ENCODE measurements around the gene POLR1E.

POLR1E gene

DNA sequence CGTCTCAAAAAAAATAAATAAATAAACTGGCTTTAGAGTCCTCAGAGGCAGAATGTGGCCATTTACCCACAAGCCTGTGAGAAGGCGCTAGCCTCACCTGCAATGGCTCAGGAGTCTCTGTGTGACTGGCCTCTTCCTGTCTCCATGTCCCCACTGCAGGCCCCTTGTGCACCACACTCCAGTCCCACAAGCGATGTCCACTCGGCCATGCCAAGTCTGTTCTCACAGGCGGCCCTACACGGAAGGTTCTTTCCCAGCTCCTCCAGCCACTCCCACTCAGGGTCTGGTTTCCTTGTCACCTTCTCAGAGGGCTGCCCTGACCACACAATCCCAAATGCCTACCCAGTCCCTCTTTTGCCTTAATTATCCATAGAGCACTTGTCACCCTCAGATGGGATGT is 38.2 kb downstream of the POLR1E start:
- FAIRE-seq (no peak), DNase-seq (ENCODE audit: insufficient read length, low spot score) (no peak)
- TF ChIP-seq, protein P1, sequence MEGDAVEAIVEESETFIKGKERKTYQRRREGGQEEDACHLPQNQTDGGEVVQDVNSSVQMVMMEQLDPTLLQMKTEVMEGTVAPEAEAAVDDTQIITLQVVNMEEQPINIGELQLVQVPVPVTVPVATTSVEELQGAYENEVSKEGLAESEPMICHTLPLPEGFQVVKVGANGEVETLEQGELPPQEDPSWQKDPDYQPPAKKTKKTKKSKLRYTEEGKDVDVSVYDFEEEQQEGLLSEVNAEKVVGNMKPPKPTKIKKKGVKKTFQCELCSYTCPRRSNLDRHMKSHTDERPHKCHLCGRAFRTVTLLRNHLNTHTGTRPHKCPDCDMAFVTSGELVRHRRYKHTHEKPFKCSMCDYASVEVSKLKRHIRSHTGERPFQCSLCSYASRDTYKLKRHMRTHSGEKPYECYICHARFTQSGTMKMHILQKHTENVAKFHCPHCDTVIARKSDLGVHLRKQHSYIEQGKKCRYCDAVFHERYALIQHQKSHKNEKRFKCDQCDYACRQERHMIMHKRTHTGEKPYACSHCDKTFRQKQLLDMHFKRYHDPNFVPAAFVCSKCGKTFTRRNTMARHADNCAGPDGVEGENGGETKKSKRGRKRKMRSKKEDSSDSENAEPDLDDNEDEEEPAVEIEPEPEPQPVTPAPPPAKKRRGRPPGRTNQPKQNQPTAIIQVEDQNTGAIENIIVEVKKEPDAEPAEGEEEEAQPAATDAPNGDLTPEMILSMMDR (IDR thresholded peaks at IDR 0.05; ENCODE audit: insufficient read depth, missing control alignments): no peak

- TF ChIP-seq, protein P1 (IDR thresholded peaks at IDR 0.05; ENCODE audit: insufficient read depth, missing control alignments): no peak
- FAIRE-seq (no peak), DNase-seq (ENCODE audit: insufficient read length, low spot score) (no peak)
Measured at GRCh38 chr9:37528652-37529471, 43.1 kb downstream of the POLR1E start.

GRCh38 chr9:37531699-37532098 is 46.0 kb downstream of the POLR1E start:
- FAIRE-seq (no peak), DNase-seq (ENCODE audit: insufficient read length, low spot score) (no peak)
- TF ChIP-seq, protein P1 (IDR thresholded peaks at IDR 0.05; ENCODE audit: insufficient read depth, missing control alignments): no peak

- FAIRE-seq: no peak
Measured at GRCh38 chr9:37534412-37534811, 48.7 kb downstream of the POLR1E start.

GRCh38 chr9:37534901-37535300 is 49.2 kb downstream of the POLR1E start:
- peak; percentile 52 for DNase-seq (ENCODE audit: insufficient read length, low spot score)
- TF ChIP-seq, protein P1 (IDR thresholded peaks at IDR 0.05; ENCODE audit: insufficient read depth, missing control alignments): no peak
- FAIRE-seq: no peak

More at GRCh38 chr9:37534412-37534811, 48.7 kb downstream of the POLR1E start:
- DNase-seq (ENCODE audit: insufficient read length, low spot score): no peak
- TF ChIP-seq, protein P1 (IDR thresholded peaks at IDR 0.05; ENCODE audit: insufficient read depth, missing control alignments): no peak

- FAIRE-seq (no peak), DNase-seq (ENCODE audit: insufficient read length, low spot score) (no peak)
- TF ChIP-seq, protein P1 (IDR thresholded peaks at IDR 0.05; ENCODE audit: insufficient read depth, missing control alignments): no peak
Measured at GRCh38 chr9:37538099-37538498, 52.4 kb downstream of the POLR1E start.

- FAIRE-seq: no peak
- DNase-seq (ENCODE audit: insufficient read length, low spot score): no peak
- TF ChIP-seq, protein P1 (IDR thresholded peaks at IDR 0.05; ENCODE audit: insufficient read depth, missing control alignments): no peak
Measured at GRCh38 chr9:37539634-37540033, 53.9 kb downstream of the POLR1E start.

Measured in D721Med (cell line).